Osteocyte (in vitro differentiated cells): ENCODE results near the gene GDF7. TPM values are rescaled to one million over a fixed set of nuclear protein-coding genes. Genes with fewer than 3 reads are reported as not detected.

ENCODE experiments used
- DNase-seq: peaks from one replicate; pipeline ENCODE4 v3.0.0; 2021; ENCODE audit warnings: mixed read lengths; ENCODE audit not compliant: unreplicated experiment; ENCODE audit errors: extremely low spot score
- H3K27ac Mint-ChIP-seq: one replicate; pipeline ENCODE4 v1.8.0; 2021; ENCODE audit warnings: mild to moderate bottlenecking, mixed read lengths; ENCODE audit not compliant: unreplicated experiment
- H3K27me3 Mint-ChIP-seq: one replicate; pipeline ENCODE4 v1.8.0; 2021; ENCODE audit warnings: mixed read lengths; ENCODE audit not compliant: unreplicated experiment
- H3K36me3 Mint-ChIP-seq: one replicate; pipeline ENCODE4 v1.8.0; 2021; ENCODE audit warnings: mixed read lengths; ENCODE audit not compliant: unreplicated experiment
- H3K4me1 Mint-ChIP-seq: one replicate; pipeline ENCODE4 v1.8.0; 2021; ENCODE audit warnings: mixed read lengths; ENCODE audit not compliant: unreplicated experiment
- H3K4me3 Mint-ChIP-seq: one replicate; pipeline ENCODE4 v1.8.0; 2021; ENCODE audit warnings: mild to moderate bottlenecking, moderate library complexity, mixed read lengths; ENCODE audit not compliant: unreplicated experiment
- H3K9me3 Mint-ChIP-seq: one replicate; pipeline ENCODE4 v1.8.0; 2021; ENCODE audit warnings: mixed read lengths; ENCODE audit not compliant: unreplicated experiment
- total RNA-seq: library from RNA; stranded (reverse); gene quantifications from 2 replicates; pipeline ENCODE4 v1.2.1, GENCODE V29; 2021
- TF ChIP-seq, protein P1 (sequence below): fragments of 200-600 bp; sonication (generic); IDR thresholded peaks from 2 replicates; pipeline ENCODE4 v1.5.0; 2021; ENCODE audit warnings: antibody characterized with exemption, mild to moderate bottlenecking, moderate library complexity

The GDF7 gene
- total RNA-seq, 1 donor from 2014 or later, result 10.1 TPM

GRCh38 chr2:20669562-20670314, 2.8 kb downstream of the GDF7 start:
- peaks cover 6% of the 10 kb centered on the region for H3K36me3 Mint-ChIP-seq
- no peak overlapping the region for H3K4me3 Mint-ChIP-seq
- peaks cover 18% of the 10 kb centered on the region for H3K4me1 Mint-ChIP-seq
- no peak for DNase-seq
- no peak overlapping the region for H3K27ac Mint-ChIP-seq
- TF ChIP-seq, protein P1, sequence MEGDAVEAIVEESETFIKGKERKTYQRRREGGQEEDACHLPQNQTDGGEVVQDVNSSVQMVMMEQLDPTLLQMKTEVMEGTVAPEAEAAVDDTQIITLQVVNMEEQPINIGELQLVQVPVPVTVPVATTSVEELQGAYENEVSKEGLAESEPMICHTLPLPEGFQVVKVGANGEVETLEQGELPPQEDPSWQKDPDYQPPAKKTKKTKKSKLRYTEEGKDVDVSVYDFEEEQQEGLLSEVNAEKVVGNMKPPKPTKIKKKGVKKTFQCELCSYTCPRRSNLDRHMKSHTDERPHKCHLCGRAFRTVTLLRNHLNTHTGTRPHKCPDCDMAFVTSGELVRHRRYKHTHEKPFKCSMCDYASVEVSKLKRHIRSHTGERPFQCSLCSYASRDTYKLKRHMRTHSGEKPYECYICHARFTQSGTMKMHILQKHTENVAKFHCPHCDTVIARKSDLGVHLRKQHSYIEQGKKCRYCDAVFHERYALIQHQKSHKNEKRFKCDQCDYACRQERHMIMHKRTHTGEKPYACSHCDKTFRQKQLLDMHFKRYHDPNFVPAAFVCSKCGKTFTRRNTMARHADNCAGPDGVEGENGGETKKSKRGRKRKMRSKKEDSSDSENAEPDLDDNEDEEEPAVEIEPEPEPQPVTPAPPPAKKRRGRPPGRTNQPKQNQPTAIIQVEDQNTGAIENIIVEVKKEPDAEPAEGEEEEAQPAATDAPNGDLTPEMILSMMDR, result no peak
- peaks cover 17% of the 10 kb centered on the region for H3K27me3 Mint-ChIP-seq
- no peaks in the 10 kb centered on the region for H3K9me3 Mint-ChIP-seq

DNA sequence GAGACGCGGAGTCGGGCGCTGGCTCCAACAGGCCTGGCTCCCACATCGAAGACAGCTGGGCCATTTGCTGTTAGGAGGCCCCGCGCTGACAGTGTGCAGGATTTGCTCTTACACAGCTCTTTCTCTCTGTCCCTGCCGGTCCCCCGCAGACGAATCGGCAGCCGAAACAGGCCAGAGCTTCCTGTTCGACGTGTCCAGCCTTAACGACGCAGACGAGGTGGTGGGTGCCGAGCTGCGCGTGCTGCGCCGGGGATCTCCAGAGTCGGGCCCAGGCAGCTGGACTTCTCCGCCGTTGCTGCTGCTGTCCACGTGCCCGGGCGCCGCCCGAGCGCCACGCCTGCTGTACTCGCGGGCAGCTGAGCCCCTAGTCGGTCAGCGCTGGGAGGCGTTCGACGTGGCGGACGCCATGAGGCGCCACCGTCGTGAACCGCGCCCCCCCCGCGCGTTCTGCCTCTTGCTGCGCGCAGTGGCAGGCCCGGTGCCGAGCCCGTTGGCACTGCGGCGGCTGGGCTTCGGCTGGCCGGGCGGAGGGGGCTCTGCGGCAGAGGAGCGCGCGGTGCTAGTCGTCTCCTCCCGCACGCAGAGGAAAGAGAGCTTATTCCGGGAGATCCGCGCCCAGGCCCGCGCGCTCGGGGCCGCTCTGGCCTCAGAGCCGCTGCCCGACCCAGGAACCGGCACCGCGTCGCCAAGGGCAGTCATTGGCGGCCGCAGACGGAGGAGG, 3.5 kb downstream of the GDF7 start:
- Mint-ChIP-seq H3K27ac (no peak overlapping the region), H3K4me1 (peaks cover 24% of the 10 kb centered on the region), H3K4me3 (no peak overlapping the region), H3K36me3 (peaks cover 6% of the 10 kb centered on the region), H3K9me3 (no peaks in the 10 kb centered on the region), H3K27me3 (peaks cover 9% of the 10 kb centered on the region)
- TF ChIP-seq, protein P1, result no peak
- no peak for DNase-seq

GRCh38 chr2:20671036-20671735, 4.2 kb downstream of the GDF7 start:
- H3K27ac Mint-ChIP-seq, result no peak overlapping the region
- TF ChIP-seq, protein P1, result no peak
- H3K9me3 Mint-ChIP-seq, result no peaks in the 10 kb centered on the region
- no peak overlapping the region for H3K4me3 Mint-ChIP-seq
- no peak for DNase-seq
- peaks cover 7% of the 10 kb centered on the region for H3K27me3 Mint-ChIP-seq
- H3K4me1 Mint-ChIP-seq, result peaks cover 25% of the 10 kb centered on the region
- peaks cover 6% of the 10 kb centered on the region for H3K36me3 Mint-ChIP-seq

GRCh38 chr2:20671736-20672080, 4.8 kb downstream of the GDF7 start:
- Mint-ChIP-seq H3K4me1 (peaks cover 24% of the 10 kb centered on the region), H3K27ac (no peak overlapping the region), H3K36me3 (peaks cover 6% of the 10 kb centered on the region), H3K9me3 (no peaks in the 10 kb centered on the region), H3K4me3 (no peak overlapping the region), H3K27me3 (peaks cover 4% of the 10 kb centered on the region)
- TF ChIP-seq, protein P1, result no peak
- DNase-seq, result no peak
